GM06990 (cell line): ENCODE data around the gene UVSSA.

Source experiments
- DNase-seq: peaks from one replicate; pipeline ENCODE4 v3.0.0-alpha.2; 2011; ENCODE audit not compliant: insufficient read length; ENCODE audit errors: extremely low read depth
- H3K27me3 ChIP-seq: replicated peaks from 2 replicates; pipeline ENCODE4 v1.6.0; 2011; ENCODE audit warnings: low read length; ENCODE audit not compliant: control insufficient read depth, insufficient read depth
- H3K36me3 ChIP-seq: 2 replicates; pipeline ENCODE4 v1.5.1; 2011; ENCODE audit warnings: low read length; ENCODE audit not compliant: control insufficient read depth, insufficient read depth
- H3K4me3 ChIP-seq: replicated peaks from 2 replicates; pipeline ENCODE4 v1.5.1; 2011; ENCODE audit warnings: low read depth, mild to moderate bottlenecking, control low read depth, low read length
- CTCF ChIP-seq: IDR thresholded peaks from 2 replicates; pipeline ENCODE4 v1.5.1; 2011; ENCODE audit warnings: low read length, control low read depth, mild to moderate bottlenecking, inconsistent platforms; ENCODE audit not compliant: insufficient read depth, poor library complexity, severe bottlenecking

UVSSA gene

DNA sequence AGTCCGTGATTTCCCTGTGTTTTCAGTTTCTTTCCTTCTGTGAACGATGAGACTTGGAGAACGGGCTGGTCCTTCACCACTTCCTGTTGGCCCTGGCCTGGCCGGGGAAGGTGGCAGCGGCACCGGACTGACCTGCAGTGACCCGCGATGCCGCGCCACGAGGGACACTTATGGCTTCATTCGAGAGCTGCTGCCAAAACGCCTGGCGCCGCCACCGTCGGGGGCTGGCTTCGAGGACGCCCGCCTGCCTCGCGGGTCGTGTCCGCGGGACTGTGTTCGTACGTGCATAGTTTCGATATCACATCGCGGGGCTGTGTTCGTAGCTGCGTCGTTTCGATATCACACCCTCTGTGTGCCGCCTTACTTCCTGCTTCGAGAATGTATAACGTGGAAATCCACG lies 7.5 kb upstream of the UVSSA start:
- Histone ChIP-seq H3K36me3 (peaks cover 40% of the 10 kb centered on the region), H3K4me3 (no peak overlapping the region), H3K27me3 (no peaks in the 10 kb centered on the region)
- no peak for TF ChIP-seq CTCF
- no peak for DNase-seq

DNA sequence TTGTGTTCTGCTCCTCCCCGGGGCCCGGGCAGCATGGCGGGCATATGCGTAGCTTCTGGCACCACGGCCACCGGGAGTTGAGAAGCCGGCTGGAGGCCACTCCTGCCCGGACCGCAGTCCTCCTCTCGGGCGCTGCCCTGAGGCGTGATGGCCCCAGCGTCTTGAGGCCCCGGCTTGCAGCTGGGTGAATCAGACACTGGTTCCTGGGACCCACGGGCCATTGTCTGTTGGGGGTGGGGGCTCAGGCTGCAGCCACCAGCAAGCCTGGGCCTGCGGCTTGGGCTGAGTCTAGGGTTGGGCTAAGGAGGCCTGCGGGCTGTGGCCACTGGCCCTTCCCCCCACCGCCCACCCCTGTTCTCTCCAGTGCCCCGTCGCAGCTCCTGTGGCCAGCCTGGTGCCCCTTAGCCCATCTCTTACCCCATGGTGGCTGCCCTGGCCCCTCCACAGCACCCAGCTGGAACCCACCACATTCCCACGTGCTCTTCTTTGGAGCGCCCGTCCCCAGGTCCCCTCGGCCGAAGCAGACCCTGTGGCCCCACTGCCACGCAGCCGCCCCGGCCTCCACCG lies 6.7 kb upstream of the UVSSA start:
- Histone ChIP-seq H3K36me3 (peaks cover 34% of the 10 kb centered on the region), H3K27me3 (no peaks in the 10 kb centered on the region), H3K4me3 (no peak overlapping the region)
- no peak for DNase-seq
- TF ChIP-seq CTCF: no peak

DNA sequence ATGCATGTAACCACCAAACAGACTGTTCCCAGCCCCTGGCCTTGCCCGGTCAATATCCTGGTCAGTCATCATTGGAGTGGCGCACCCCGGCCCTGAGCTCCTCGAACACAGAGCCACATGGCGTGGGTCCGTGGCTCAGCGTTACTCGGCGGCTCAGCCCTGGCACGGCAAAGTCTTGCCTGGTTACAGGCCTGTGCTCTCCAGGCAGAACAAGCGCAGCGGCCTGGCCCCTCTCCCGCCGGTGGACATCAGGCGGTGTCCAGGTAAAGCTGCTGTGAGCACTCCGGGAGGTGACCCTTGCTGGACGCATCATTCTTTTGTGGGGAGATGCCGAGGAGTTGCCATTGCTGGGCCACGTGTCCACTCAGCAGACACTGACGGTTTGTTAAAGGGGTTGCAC lies 6.1 kb upstream of the UVSSA start:
- Histone ChIP-seq H3K4me3 (no peak overlapping the region), H3K36me3 (peaks cover 34% of the 10 kb centered on the region), H3K27me3 (no peaks in the 10 kb centered on the region)
- TF ChIP-seq CTCF: no peak
- no peak for DNase-seq

DNA sequence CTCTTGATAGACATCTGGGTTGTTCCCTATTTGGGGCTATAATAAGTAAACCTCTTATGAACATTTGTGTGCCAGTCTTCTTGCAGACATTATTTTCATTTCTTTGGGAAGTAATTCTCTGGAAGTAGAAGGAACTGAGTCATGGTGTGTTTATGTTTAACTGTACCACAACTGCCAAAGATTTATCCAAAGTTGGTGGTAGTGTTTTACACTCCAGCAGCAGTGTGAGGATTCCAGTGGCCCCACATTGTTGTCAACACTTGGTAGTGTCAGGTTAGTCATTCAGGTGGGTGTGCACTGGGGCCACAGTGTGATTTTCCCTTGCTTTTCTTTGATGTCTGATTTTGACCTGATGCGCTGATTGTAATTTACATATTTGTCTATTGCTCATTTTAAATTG lies 5.0 kb upstream of the UVSSA start:
- no peak for DNase-seq
- no peak overlapping the region for H3K4me3 ChIP-seq
- no peak for TF ChIP-seq CTCF
- H3K36me3 ChIP-seq: peaks cover 26% of the 10 kb centered on the region
- H3K27me3 ChIP-seq: no peaks in the 10 kb centered on the region

GRCh38 chr4:1344696-1345095 lies 2.3 kb upstream of the UVSSA start:
- no peak for DNase-seq
- Histone ChIP-seq H3K36me3 (peaks cover 5% of the 10 kb centered on the region; the same call in 1 of the 2 replicates), H3K4me3 (no peak overlapping the region), H3K27me3 (no peaks in the 10 kb centered on the region)
- TF ChIP-seq CTCF: no peak
